HFF-Myc (cell line): ENCODE results near the gene RP2.

Source experiments
- DNase-seq: peaks from one replicate; pipeline ENCODE4 v3.0.0-alpha.2; 2011; ENCODE audit warnings: low read depth; ENCODE audit errors: extremely low read depth
- H3K4me3 ChIP-seq: replicated peaks from 2 replicates; pipeline ENCODE4 v1.5.1; 2011; ENCODE audit warnings: low read depth, mild to moderate bottlenecking, control low read depth, low read length
- CTCF ChIP-seq: IDR thresholded peaks from 2 replicates; pipeline ENCODE4 v1.5.1; 2012; ENCODE audit warnings: mild to moderate bottlenecking, low read depth, low read length, control low read depth; ENCODE audit errors: missing control alignments

The RP2 gene

GRCh38 chrX:46803140-46803539 is 33.7 kb upstream of the RP2 start:
- H3K4me3 ChIP-seq: no peak overlapping the region
- no peak for DNase-seq
- TF ChIP-seq CTCF: no peak

GRCh38 chrX:46805270-46805669 is 31.6 kb upstream of the RP2 start:
- no peak overlapping the region for H3K4me3 ChIP-seq
- TF ChIP-seq CTCF: no peak
- no peak for DNase-seq

- no peak overlapping the region for H3K4me3 ChIP-seq
- DNase-seq: no peak
- TF ChIP-seq CTCF: no peak
Observed at GRCh38 chrX:46811121-46811520, 25.7 kb upstream of the RP2 start.

DNA sequence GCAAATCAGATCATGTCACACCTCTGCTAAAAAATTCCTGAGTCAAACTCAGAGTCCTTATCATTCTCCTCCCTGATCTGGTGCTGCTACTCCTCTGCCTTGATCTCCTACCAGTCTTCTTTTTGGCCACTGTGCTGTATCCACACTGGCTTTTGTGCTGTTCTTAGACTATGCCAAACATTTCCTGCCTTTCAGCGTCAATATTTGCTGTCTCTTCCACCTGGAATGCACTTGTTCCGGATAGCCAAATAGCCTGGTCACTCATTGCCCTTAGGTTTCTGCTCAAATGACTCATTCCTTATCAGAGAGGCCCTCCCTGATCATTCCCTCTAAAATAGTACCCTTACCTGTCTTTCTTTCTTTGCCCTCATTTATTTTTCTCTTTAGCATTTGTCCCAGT is 24.4 kb upstream of the RP2 start:
- no peak for DNase-seq
- no peak overlapping the region for H3K4me3 ChIP-seq
- TF ChIP-seq CTCF: no peak

- DNase-seq: no peak
- TF ChIP-seq CTCF: no peak
Observed at GRCh38 chrX:46814966-46815365, 21.9 kb upstream of the RP2 start.

DNA sequence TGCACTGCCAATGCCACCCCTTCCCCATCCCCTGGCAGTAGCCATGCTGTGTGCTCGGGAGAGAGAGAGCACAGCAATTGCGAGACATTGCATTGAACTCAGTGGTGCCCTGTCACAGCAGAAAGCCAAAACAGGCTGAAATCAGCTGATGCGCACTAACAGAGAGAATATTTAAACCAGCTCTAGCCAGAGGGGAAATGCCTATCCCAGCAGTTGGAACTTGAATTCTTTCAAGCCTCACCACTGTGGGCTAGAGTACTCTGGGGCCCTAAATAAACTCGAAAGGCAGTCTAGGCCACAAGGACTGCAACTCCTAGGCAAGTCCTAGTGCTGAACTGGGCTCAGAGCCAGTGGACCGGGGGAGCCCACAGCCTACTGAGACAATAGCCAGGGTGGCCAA is 17.7 kb upstream of the RP2 start:
- H3K4me3 ChIP-seq: no peak overlapping the region
- no peak for DNase-seq
- TF ChIP-seq CTCF: no peak

More at GRCh38 chrX:46814966-46815365, 21.9 kb upstream of the RP2 start:
- no peak overlapping the region for H3K4me3 ChIP-seq

DNA sequence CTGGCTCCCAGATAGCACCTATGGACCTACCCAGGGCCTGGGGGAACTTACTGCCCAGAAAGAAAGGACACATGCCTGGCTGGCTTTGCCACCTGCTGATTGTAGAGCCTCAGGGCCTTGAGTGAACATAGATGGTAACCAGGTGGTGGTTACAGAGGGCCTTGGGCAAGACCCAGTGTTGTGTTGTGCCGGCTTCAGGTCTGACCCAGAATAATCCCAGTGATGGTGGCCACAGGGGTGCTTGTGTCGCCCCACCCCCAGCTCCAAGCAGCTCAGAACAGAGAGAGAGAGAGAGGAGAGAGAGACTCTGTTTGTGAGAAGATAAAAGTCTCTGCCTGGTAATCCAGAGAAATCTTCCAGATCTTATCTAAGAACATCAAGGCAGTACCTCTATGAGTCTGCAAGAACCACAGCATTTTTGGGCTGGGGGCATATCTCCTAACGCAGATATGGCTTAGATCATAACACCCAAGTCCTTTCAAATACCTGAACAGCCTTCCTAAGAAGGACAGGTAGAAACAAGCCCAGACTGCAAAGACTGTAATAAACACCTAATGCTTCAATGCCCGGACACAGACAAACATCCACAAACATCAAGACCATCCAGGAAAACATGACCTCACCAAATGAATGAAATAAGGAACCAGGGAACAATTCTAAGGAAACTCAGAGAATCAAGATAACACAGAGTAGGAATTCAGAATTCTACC is 16.3 kb upstream of the RP2 start:
- DNase-seq: no peak
- TF ChIP-seq CTCF: no peak
- no peak overlapping the region for H3K4me3 ChIP-seq
